Mesendoderm (in vitro differentiated cells): ENCODE results near the gene MUC22.
A peak's percentile ranks its signal among the peaks of the same experiment; 100 is the strongest.

Experiments
- DNase-seq: peaks from one replicate; pipeline ENCODE4 v3.0.0; 2013
- H2AK5ac ChIP-seq: 2 replicates; pipeline ENCODE4 v1.6.1; 2013; ENCODE audit warnings: low read length, inconsistent platforms
- H2BK120ac ChIP-seq: 2 replicates; pipeline ENCODE4 v1.6.1; 2013; ENCODE audit warnings: low read depth, mild to moderate bottlenecking, low read length, moderate library complexity, mixed read lengths
- H2BK15ac ChIP-seq: replicated peaks from 2 replicates; pipeline ENCODE4 v1.6.1; 2013; ENCODE audit warnings: low read depth, mild to moderate bottlenecking, moderate library complexity
- H2BK5ac ChIP-seq: 2 replicates; pipeline ENCODE4 v1.6.1; 2013; ENCODE audit warnings: low read length, inconsistent platforms
- H3K18ac ChIP-seq: 2 replicates; pipeline ENCODE4 v1.6.1; 2013; ENCODE audit warnings: mild to moderate bottlenecking, low read length, mixed read lengths
- H3K23ac ChIP-seq: one replicate; pipeline ENCODE4 v1.6.1; 2013; ENCODE audit warnings: low read length
- H3K27ac ChIP-seq: 2 replicates; pipeline ENCODE4 v1.5.1; 2013; ENCODE audit warnings: low read depth, mild to moderate bottlenecking, inconsistent platforms, low read length, moderate library complexity
- H3K27me3 ChIP-seq: 2 replicates; pipeline ENCODE4 v1.6.1; 2013; ENCODE audit warnings: low read length, control low read depth, mild to moderate bottlenecking, inconsistent platforms; ENCODE audit not compliant: insufficient read depth, poor library complexity
- H3K36me3 ChIP-seq: 2 replicates; pipeline ENCODE4 v1.6.1; 2013; ENCODE audit warnings: low read length, inconsistent platforms; ENCODE audit not compliant: control insufficient read depth, insufficient read depth
- H3K4ac ChIP-seq: one replicate; pipeline ENCODE4 v1.6.1; 2013; ENCODE audit warnings: low read depth, mild to moderate bottlenecking, low read length, moderate library complexity
- H3K4me1 ChIP-seq: 2 replicates; pipeline ENCODE4 v1.6.1; 2013; ENCODE audit warnings: low read depth, low read length, inconsistent platforms; ENCODE audit not compliant: control insufficient read depth
- H3K4me2 ChIP-seq: 2 replicates; pipeline ENCODE4 v1.6.1; 2013; ENCODE audit warnings: low read length
- H3K4me3 ChIP-seq: 2 replicates; pipeline ENCODE4 v1.5.1; 2013; ENCODE audit warnings: mild to moderate bottlenecking, low read length
- H3K56ac ChIP-seq: one replicate; pipeline ENCODE4 v1.6.1; 2013; ENCODE audit warnings: low read length
- H3K79me1 ChIP-seq: 2 replicates; pipeline ENCODE4 v1.6.1; 2013; ENCODE audit warnings: low read length, inconsistent platforms
- H3K79me2 ChIP-seq: 2 replicates; pipeline ENCODE4 v1.6.1; 2013; ENCODE audit warnings: mild to moderate bottlenecking, low read length; ENCODE audit not compliant: control insufficient read depth, insufficient read depth
- H3K9ac ChIP-seq: 2 replicates; pipeline ENCODE4 v1.6.1; 2013; ENCODE audit warnings: low read length, inconsistent platforms
- H4K5ac ChIP-seq: one replicate; pipeline ENCODE4 v1.6.1; 2013; ENCODE audit warnings: low read length
- H4K8ac ChIP-seq: one replicate; pipeline ENCODE4 v1.6.1; 2013; ENCODE audit warnings: low read depth, mild to moderate bottlenecking, control low read depth, low read length, moderate library complexity
- WGBS: extraction: QIAGEN DNeasy Blood & Tissue Kit; methylation state at CpG from one replicate; pipeline ENCODE4 v1.1.7; 2013; ENCODE audit warnings: low lambda C conversion rate, missing lambda C conversion rate; ENCODE audit not compliant: insufficient coverage; ENCODE audit errors: extremely low coverage; 5-methylcytosine and 5-hydroxymethylcytosine counted together

Gene MUC22

DNA sequence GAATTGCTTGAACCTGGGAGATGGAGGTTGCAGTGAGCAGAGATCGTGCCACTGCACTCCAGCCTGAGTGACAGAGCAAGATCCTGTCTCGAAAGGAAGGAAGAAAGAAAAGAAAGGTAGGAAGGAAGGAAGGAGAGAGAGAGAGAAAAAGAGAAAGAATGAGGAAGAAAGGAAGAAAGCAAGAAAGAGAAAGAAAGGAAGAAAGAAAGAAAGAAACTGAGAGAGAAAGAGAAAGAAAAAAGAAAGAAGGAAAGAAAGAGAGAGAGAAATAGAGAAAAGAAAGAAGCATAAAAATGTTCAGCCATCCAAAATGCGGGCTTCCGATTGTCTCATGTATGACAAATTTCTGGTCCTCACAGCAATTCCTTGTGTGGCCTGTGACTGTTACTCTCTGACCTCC is 22.8 kb downstream of the MUC22 start:
- H4K8ac ChIP-seq: no peak overlapping the region
- H2BK15ac ChIP-seq: no peak overlapping the region
- no peak for DNase-seq
- no peak overlapping the region for H3K56ac ChIP-seq
- no peak overlapping the region for H3K4me3 ChIP-seq
- H3K27me3 ChIP-seq: no peaks in the 10 kb centered on the region
- H3K18ac ChIP-seq: no peak overlapping the region
- H3K23ac ChIP-seq: no peak overlapping the region
- H2AK5ac ChIP-seq: no peak overlapping the region
- no peak overlapping the region for H2BK120ac ChIP-seq
- H3K27ac ChIP-seq: no peak overlapping the region
- H3K36me3 ChIP-seq: no peaks in the 10 kb centered on the region
- no peak overlapping the region for H3K4ac ChIP-seq
- H4K5ac ChIP-seq: no peak overlapping the region
- no peak overlapping the region for H2BK5ac ChIP-seq
- H3K79me1 ChIP-seq: no peaks in the 10 kb centered on the region
- WGBS: no CpG with 5 or more reads among the region's 4 CpGs
- H3K9ac ChIP-seq: no peak overlapping the region
- no peaks in the 10 kb centered on the region for H3K79me2 ChIP-seq
- H3K4me2 ChIP-seq: no peak overlapping the region
- H3K4me1 ChIP-seq: no peaks in the 10 kb centered on the region

DNA sequence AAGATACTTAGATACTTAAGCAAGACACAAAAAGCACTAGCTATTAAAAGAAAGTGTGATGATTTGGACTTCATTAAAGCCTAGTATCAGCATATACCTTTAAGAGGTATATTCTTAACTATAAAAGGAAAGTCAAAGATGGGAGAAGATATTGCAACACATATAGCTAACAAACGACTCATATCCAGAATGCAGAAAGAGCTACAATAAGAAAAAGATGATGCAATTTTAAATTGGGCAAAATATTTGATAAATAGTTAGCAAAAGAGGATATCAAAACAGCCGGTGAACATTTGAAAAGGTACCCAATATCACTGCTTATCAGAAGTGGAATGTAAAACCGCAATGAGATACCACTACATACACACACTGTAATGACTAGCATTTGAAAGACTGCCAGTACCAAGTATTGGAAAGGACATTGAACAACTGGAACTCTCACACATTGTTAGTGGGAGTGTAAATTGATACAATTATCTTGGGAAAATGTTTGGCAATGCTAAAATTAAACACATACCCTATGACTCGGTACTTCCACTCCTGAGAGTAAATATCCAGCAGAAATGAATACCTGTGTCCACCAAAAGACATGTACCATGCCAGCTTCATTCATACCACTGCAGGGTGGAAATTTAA is 25.7 kb downstream of the MUC22 start:
- H2BK15ac ChIP-seq: no peak overlapping the region
- no peak overlapping the region for H3K4ac ChIP-seq
- no peak overlapping the region for H3K56ac ChIP-seq
- no peak overlapping the region for H2AK5ac ChIP-seq
- no peaks in the 10 kb centered on the region for H3K4me1 ChIP-seq
- no peak overlapping the region for H2BK5ac ChIP-seq
- no peak overlapping the region for H3K9ac ChIP-seq
- no peaks in the 10 kb centered on the region for H3K79me1 ChIP-seq
- H3K36me3 ChIP-seq: no peaks in the 10 kb centered on the region
- H3K18ac ChIP-seq: no peak overlapping the region
- no peak for DNase-seq
- no peak overlapping the region for H3K27ac ChIP-seq
- no peak overlapping the region for H4K8ac ChIP-seq
- H3K4me3 ChIP-seq: no peak overlapping the region
- H3K4me2 ChIP-seq: no peak overlapping the region
- H4K5ac ChIP-seq: no peak overlapping the region
- H3K23ac ChIP-seq: no peak overlapping the region
- H3K79me2 ChIP-seq: no peaks in the 10 kb centered on the region
- no peak overlapping the region for H2BK120ac ChIP-seq
- H3K27me3 ChIP-seq: no peaks in the 10 kb centered on the region
- no CpG with 5 or more reads among the region's 4 CpGs for WGBS

DNA sequence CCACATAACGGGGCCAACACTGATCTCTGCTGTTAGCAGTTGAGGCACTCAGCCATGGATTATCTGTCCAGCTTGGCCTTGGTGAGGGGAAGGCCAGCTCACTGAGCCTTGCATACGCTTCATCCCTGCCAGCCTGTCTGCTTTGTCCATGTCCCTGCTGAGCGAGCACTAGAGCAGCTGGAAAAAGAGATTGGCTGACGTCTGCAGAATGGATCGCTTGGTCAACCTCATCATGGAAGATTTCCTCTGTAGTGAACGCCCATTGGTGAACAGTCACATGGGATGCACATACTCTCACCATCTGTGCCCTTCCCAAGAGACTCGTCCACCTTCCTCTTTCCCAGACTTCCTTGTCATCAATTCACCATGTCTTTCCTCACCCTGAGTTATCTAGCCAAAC is 26.9 kb downstream of the MUC22 start:
- Histone ChIP-seq H3K27me3 (no peaks in the 10 kb centered on the region), H2BK5ac (no peak overlapping the region), H2AK5ac (no peak overlapping the region), H3K18ac (no peak overlapping the region), H3K79me2 (no peaks in the 10 kb centered on the region), H3K23ac (no peak overlapping the region), H3K4me3 (no peak overlapping the region), H3K4me1 (no peaks in the 10 kb centered on the region), H4K8ac (no peak overlapping the region), H3K9ac (no peak overlapping the region), H3K4me2 (no peak overlapping the region), H4K5ac (no peak overlapping the region), H2BK15ac (no peak overlapping the region), H3K36me3 (no peaks in the 10 kb centered on the region), H3K56ac (no peak overlapping the region), H3K4ac (no peak overlapping the region), H2BK120ac (no peak overlapping the region), H3K79me1 (no peaks in the 10 kb centered on the region), H3K27ac (no peak overlapping the region)
- DNase-seq: no peak
- WGBS: no CpG with 5 or more reads among the region's 7 CpGs

DNA sequence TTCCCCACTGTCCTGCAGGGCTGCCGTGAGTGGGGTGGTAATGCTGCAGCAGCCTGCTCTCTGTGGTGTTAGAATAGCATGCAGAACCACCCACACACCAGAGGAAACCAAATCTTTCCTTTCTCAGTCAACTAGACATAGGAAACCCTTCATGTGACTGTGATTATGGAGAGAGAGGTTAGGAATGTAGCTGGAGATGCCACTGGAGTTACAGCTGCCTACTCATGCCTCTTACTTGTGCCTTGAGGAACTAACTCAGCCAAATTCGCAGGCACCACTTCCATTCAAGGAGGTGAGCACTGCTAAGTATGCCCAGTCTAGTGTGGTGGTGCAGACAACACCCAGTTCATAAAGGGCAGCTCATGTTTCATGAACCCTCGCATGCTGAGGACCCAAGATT is 27.4 kb downstream of the MUC22 start:
- H3K23ac ChIP-seq: no peak overlapping the region
- H3K79me1 ChIP-seq: no peaks in the 10 kb centered on the region
- H2BK15ac ChIP-seq: no peak overlapping the region
- no peak overlapping the region for H2AK5ac ChIP-seq
- H3K18ac ChIP-seq: no peak overlapping the region
- H3K4me1 ChIP-seq: no peaks in the 10 kb centered on the region
- no peak overlapping the region for H3K4me2 ChIP-seq
- no peaks in the 10 kb centered on the region for H3K36me3 ChIP-seq
- H3K4ac ChIP-seq: no peak overlapping the region
- no peak overlapping the region for H4K5ac ChIP-seq
- no peak overlapping the region for H3K56ac ChIP-seq
- no peak overlapping the region for H2BK120ac ChIP-seq
- no peak overlapping the region for H2BK5ac ChIP-seq
- no peaks in the 10 kb centered on the region for H3K79me2 ChIP-seq
- H3K9ac ChIP-seq: no peak overlapping the region
- H3K27me3 ChIP-seq: no peaks in the 10 kb centered on the region
- peak; percentile 25 for DNase-seq
- no peak overlapping the region for H3K4me3 ChIP-seq
- H3K27ac ChIP-seq: no peak overlapping the region
- H4K8ac ChIP-seq: no peak overlapping the region
- no CpG with 5 or more reads among the region's 3 CpGs for WGBS

DNA sequence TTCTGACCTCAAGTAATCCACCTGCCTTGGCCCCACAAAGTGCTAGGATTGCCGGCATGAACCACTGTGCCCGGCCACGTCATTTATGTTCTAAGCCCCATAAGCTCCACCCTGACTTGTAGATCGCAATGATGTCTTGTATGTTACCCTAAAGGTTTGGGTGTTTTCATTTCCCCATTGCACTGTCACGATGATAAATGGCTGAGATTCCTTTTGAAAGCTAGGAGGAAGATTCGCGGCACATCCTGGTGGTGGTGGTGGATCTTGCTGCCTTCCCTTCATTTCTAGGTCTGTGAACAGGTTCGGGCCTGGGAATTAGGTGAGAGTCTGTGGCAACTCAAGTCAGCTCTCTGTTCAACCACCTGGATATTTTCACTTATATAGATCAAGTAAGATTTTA is 28.3 kb downstream of the MUC22 start:
- Histone ChIP-seq H3K18ac (no peak overlapping the region), H2BK120ac (no peak overlapping the region), H3K4me2 (no peak overlapping the region), H4K5ac (no peak overlapping the region), H3K4me1 (no peaks in the 10 kb centered on the region), H3K36me3 (no peaks in the 10 kb centered on the region), H3K27me3 (no peaks in the 10 kb centered on the region), H3K23ac (no peak overlapping the region), H3K56ac (no peak overlapping the region), H3K4ac (no peak overlapping the region), H3K79me2 (no peaks in the 10 kb centered on the region), H2BK5ac (no peak overlapping the region), H4K8ac (no peak overlapping the region), H3K27ac (no peak overlapping the region), H2BK15ac (no peak overlapping the region), H3K79me1 (no peaks in the 10 kb centered on the region), H3K4me3 (no peak overlapping the region), H3K9ac (no peak overlapping the region), H2AK5ac (no peak overlapping the region)
- no CpG with 5 or more reads among the region's 8 CpGs for WGBS
- DNase-seq: no peak

DNA sequence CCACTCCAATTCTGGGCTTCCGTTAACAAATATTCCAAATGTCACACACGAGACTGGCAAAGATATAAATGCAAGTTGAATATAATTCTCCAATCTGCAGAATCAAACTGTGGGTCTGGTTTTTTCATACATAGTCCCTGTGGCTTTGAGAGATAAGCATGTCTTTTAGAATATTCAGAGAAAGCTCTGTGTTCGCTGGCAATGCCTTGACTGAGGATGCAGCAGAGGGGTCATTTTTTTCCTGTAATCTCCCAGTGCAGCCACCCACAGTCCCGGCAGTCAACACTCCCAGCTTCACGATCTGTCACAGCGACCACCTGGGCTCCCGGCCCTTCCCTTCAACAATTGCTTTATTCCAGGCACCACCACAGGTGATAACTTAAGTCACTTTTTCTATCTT is 30.5 kb downstream of the MUC22 start:
- H2AK5ac ChIP-seq: no peak overlapping the region
- H3K4me2 ChIP-seq: no peak overlapping the region
- no peak overlapping the region for H3K27ac ChIP-seq
- no peak overlapping the region for H3K9ac ChIP-seq
- H2BK15ac ChIP-seq: no peak overlapping the region
- no peaks in the 10 kb centered on the region for H3K27me3 ChIP-seq
- H2BK5ac ChIP-seq: no peak overlapping the region
- H3K4me1 ChIP-seq: no peaks in the 10 kb centered on the region
- no peak overlapping the region for H3K4me3 ChIP-seq
- H3K36me3 ChIP-seq: no peaks in the 10 kb centered on the region
- no peak overlapping the region for H2BK120ac ChIP-seq
- no peak overlapping the region for H4K8ac ChIP-seq
- H4K5ac ChIP-seq: no peak overlapping the region
- no peak for DNase-seq
- no peak overlapping the region for H3K23ac ChIP-seq
- no peak overlapping the region for H3K56ac ChIP-seq
- no peaks in the 10 kb centered on the region for H3K79me1 ChIP-seq
- H3K4ac ChIP-seq: no peak overlapping the region
- no peak overlapping the region for H3K18ac ChIP-seq
- no peaks in the 10 kb centered on the region for H3K79me2 ChIP-seq
- no CpG with 5 or more reads among the region's 7 CpGs for WGBS
